BE2C (cell line): ENCODE measurements around the gene VAV3.
"Not testable (repeated sequence)": the region's sequence is repeated elsewhere in the genome, so short reads cannot be mapped to it uniquely, and the experiment has no call there.

ENCODE experiments used
- DNase-seq: peaks from one replicate; pipeline ENCODE4 v3.0.0-alpha.2; 2020
- H3K27me3 ChIP-seq: fragments of 250-450 bp; sonication (Bioruptor Pico); 2 replicates; pipeline ENCODE4 v1.5.1; 2020; ENCODE audit warnings: mild to moderate bottlenecking
- H3K36me3 ChIP-seq: fragments of 250-450 bp; sonication (Bioruptor Pico); 2 replicates; pipeline ENCODE4 v1.5.1; 2020; ENCODE audit warnings: mild to moderate bottlenecking
- H3K4me1 ChIP-seq: fragments of 250-450 bp; sonication (Bioruptor Pico); 2 replicates; pipeline ENCODE4 v1.5.1; 2020
- H3K4me3 ChIP-seq: 2 replicates; pipeline ENCODE4 v1.5.1; 2011; ENCODE audit warnings: low read depth, low read length
- H3K9me3 ChIP-seq: fragments of 250-450 bp; sonication (Bioruptor Pico); 2 replicates; pipeline ENCODE4 v1.5.1; 2020
- TF ChIP-seq, protein P1 (sequence below): IDR thresholded peaks from 2 replicates; pipeline ENCODE4 v1.5.1; 2012; ENCODE audit warnings: mild to moderate bottlenecking, low read depth, low read length

Gene VAV3

DNA sequence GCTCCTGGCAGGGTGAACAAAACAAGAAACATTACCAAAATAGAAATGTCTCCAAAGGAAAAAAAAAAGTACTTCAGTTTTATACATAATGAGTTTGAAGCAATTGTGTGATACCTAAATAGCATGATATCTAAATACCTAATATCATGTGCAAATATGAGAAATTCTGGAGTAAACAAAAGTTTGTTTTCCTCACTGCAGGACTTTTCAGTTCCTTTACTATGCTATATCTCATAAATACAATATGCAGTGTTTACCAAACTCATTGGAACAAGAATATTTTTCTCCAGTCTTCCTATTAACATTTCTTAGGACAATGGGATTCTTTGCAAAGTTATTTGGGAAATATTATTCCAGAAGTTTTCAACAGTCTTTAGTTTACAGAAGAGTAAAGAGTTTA, 98.1 kb downstream of the VAV3 start:
- DNase-seq: no peak
- Histone ChIP-seq H3K4me1 (no peaks in the 10 kb centered on the region), H3K9me3 (no peaks in the 10 kb centered on the region), H3K4me3 (no peak overlapping the region), H3K27me3 (peaks cover 4% of the 10 kb centered on the region), H3K36me3 (no peaks in the 10 kb centered on the region)
- TF ChIP-seq, protein P1, sequence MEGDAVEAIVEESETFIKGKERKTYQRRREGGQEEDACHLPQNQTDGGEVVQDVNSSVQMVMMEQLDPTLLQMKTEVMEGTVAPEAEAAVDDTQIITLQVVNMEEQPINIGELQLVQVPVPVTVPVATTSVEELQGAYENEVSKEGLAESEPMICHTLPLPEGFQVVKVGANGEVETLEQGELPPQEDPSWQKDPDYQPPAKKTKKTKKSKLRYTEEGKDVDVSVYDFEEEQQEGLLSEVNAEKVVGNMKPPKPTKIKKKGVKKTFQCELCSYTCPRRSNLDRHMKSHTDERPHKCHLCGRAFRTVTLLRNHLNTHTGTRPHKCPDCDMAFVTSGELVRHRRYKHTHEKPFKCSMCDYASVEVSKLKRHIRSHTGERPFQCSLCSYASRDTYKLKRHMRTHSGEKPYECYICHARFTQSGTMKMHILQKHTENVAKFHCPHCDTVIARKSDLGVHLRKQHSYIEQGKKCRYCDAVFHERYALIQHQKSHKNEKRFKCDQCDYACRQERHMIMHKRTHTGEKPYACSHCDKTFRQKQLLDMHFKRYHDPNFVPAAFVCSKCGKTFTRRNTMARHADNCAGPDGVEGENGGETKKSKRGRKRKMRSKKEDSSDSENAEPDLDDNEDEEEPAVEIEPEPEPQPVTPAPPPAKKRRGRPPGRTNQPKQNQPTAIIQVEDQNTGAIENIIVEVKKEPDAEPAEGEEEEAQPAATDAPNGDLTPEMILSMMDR: no peak

DNA sequence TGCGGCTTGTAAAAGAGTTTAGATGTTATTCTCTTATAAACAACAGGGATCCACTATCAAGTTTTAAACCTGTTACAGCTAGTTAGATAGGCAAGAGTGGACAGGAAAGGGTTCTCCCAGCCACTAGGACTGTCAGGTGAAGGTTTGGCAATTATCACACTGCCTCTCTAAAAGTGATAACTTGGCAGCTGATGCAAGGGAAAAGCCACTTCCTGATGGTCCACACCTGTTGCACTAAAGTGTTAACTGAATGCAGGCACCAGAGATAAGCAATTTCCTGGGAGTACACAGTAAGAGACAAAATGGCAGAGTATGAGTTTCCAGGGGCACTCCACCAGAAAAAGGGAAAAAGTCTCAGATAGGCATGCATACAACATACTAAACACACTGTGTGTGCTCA, 99.4 kb downstream of the VAV3 start:
- no peaks in the 10 kb centered on the region for H3K4me1 ChIP-seq
- TF ChIP-seq, protein P1: no peak
- DNase-seq: no peak
- no peaks in the 10 kb centered on the region for H3K9me3 ChIP-seq
- H3K27me3 ChIP-seq: peaks cover 6% of the 10 kb centered on the region
- H3K36me3 ChIP-seq: no peaks in the 10 kb centered on the region
- no peak overlapping the region for H3K4me3 ChIP-seq

DNA sequence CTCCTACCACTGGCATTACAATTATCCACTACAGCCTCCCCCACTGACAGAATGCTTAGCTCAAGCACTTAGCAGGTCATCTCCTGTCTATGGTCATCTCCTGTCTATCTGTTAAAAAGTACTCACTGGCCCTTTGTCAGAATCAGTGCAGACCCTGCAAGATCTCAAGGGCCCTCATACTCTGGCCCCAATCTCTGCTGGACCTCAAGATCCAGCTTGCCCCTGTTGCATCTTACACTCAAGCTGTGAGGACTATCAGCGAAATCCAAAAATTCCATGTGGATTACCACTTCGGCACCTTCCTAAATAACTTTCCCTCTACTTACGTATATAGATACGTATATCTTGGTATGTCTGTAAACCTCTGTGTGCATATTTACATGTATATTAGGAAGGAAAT, 101.6 kb downstream of the VAV3 start:
- TF ChIP-seq, protein P1: no peak
- Histone ChIP-seq H3K27me3 (peaks cover 9% of the 10 kb centered on the region), H3K9me3 (no peaks in the 10 kb centered on the region), H3K36me3 (no peaks in the 10 kb centered on the region), H3K4me3 (no peak overlapping the region), H3K4me1 (no peaks in the 10 kb centered on the region)
- no peak for DNase-seq

DNA sequence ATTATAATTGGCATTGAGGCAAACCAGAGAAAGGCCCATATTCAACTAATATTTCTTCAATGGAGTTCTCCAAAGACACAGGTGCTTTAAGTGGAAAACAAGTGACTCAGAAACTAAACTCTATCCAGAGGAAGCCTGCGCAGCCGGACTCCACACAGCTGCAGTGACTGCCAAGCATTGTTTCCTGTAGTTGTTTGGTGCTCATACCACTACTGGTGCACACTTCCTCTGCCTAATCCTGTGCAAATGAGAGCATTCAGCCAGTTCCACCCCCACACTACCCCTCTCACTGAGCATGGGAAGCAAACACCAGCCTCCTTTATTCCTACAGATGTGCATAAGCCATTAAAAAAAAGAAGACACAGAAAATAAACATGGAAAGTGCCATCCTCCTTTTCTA, 102.9 kb downstream of the VAV3 start:
- Histone ChIP-seq H3K36me3 (no peaks in the 10 kb centered on the region), H3K4me1 (no peaks in the 10 kb centered on the region), H3K9me3 (no peaks in the 10 kb centered on the region), H3K4me3 (no peak overlapping the region), H3K27me3 (peaks cover 4% of the 10 kb centered on the region; the same call in 1 of the 2 replicates)
- TF ChIP-seq, protein P1: no peak
- no peak for DNase-seq

DNA sequence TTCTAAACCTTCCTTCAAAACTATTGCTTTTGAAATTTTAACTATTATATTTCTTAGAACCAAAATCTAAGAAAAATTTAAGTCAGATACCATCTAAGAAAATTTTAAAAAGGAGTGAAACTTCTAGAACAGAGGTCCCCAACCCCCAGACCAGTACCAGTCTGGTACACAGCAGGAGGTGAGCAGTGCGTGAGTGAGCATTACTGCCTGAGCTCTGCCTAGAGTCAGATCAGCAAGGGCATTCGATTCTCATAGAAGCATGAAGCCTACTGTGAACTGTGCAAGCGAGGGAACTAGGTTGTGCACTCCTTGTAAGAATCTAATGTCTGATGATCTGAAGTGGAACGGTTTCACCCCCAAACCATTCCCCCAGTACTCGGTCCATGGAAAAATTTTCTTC, 106.7 kb downstream of the VAV3 start:
- Histone ChIP-seq H3K27me3 (peaks cover 7% of the 10 kb centered on the region), H3K36me3 (no peaks in the 10 kb centered on the region), H3K4me1 (no peaks in the 10 kb centered on the region), H3K4me3 (no peak overlapping the region), H3K9me3 (no peaks in the 10 kb centered on the region)
- DNase-seq: no peak
- TF ChIP-seq, protein P1: no peak

DNA sequence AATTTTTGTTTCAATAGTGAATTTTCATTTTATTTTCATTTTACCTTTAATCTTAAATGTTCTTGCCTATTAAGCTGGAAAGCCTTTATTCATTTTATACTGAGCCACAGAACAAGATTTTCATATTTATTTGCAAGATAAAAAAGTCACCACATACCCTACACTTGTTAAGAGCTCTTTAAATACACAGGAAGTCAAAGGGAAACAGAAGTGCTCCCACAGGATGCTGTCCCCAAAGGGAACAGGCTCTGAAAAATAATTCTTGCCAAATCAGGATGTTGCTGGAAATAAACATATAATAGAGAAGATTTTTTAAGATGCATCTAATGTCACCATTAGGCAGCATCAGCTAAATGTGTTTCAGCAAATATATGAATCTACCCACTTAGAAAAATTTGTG, 113.6 kb downstream of the VAV3 start:
- no peak for DNase-seq
- H3K4me3 ChIP-seq: no peak overlapping the region
- peaks cover 3% of the 10 kb centered on the region; the same call in 1 of the 2 replicates for H3K27me3 ChIP-seq
- H3K9me3 ChIP-seq: no peaks in the 10 kb centered on the region
- TF ChIP-seq, protein P1: no peak
- no peaks in the 10 kb centered on the region for H3K4me1 ChIP-seq
- no peaks in the 10 kb centered on the region for H3K36me3 ChIP-seq

DNA sequence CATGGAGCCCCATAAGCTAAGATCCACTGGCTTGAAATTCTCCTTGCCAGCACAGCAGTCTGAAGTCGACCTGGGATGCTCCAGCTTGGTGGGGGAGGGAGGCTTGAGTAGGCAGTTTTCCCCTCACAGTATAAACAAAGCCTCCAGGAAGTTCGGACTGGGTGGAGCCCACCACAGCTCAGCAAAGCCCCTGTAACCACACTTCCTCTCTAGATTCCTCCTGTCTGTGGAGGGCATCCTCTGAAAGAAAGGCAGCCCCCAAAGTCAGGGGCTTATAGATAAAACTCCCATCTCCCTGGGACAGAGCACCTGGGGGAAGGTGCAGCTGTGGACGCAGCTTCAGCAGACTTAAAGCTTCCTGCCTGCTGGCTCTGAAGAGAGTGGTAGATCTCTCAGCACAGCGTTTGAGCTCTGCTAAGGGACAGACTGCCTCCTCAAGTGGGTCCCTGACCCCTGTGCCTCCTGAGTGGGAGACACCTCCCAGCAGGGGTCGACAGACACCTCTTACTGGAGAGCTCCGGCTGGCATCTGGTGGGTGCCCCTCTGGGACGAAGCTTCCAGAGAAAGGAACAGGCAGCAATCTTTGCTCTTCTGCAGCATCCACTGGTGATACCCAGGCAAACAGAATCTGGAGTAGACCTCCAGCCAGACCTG, 120.3 kb downstream of the VAV3 start:
- H3K4me3 ChIP-seq, H3K36me3 ChIP-seq, DNase-seq, H3K27me3 ChIP-seq, H3K9me3 ChIP-seq, H3K4me1 ChIP-seq: not testable (repeated sequence)
